Fibroblast of lung (primary cell): ENCODE measurements around the gene ST6GAL1. TPM values are rescaled to one million over a fixed set of nuclear protein-coding genes. Genes with fewer than 3 reads are reported as not detected.

Source experiments
- DNase-seq, 2 donors: peaks; one replicate each; pipeline versions ENCODE4 v3.0.0 to v3.0.0-alpha.2; 2010; ENCODE audit warnings: low read depth in 2 of 2
- H2AFZ ChIP-seq: 2 replicates; pipeline ENCODE4 v1.5.1; 2012; ENCODE audit warnings: low read length, control low read depth, inconsistent platforms
- H3K27ac ChIP-seq: 2 replicates; pipeline ENCODE4 v1.5.1; 2011; ENCODE audit warnings: low read length, control low read depth; ENCODE audit not compliant: insufficient read depth
- H3K27me3 ChIP-seq: 2 replicates; pipeline ENCODE4 v1.5.1; 2011; ENCODE audit warnings: mild to moderate bottlenecking, low read length; ENCODE audit not compliant: control insufficient read depth, insufficient read depth
- H3K36me3 ChIP-seq: 2 replicates; pipeline ENCODE4 v1.5.1; 2011; ENCODE audit warnings: low read length; ENCODE audit not compliant: control insufficient read depth, insufficient read depth
- H3K4me1 ChIP-seq: 2 replicates; pipeline ENCODE4 v1.5.1; 2011; ENCODE audit warnings: low read length; ENCODE audit not compliant: control insufficient read depth, insufficient read depth; ENCODE audit errors: extremely low read depth
- H3K4me2 ChIP-seq: 2 replicates; pipeline ENCODE4 v1.5.1; 2011; ENCODE audit warnings: low read length, control low read depth; ENCODE audit not compliant: insufficient read depth; ENCODE audit errors: extremely low read depth
- H3K4me3 ChIP-seq, 4 experiments: fragments of 200-600 bp in 1 of 4; sonication (generic) in 1 of 4; replicated peaks in 1 of 4; 2 replicates each; pipeline ENCODE4 v1.5.1; 2011 to 2016; ENCODE audit warnings: low read length in 4 of 4, low read depth in 3 of 4, mild to moderate bottlenecking in 3 of 4, control low read depth in 2 of 4, inconsistent platforms in 1 of 4, mixed read lengths in 1 of 4; ENCODE audit not compliant: insufficient read depth in 1 of 4; ENCODE audit errors: control extremely low read depth in 1 of 4
- H3K79me2 ChIP-seq: 2 replicates; pipeline ENCODE4 v1.5.1; 2012; ENCODE audit warnings: mild to moderate bottlenecking, low read length, inconsistent platforms; ENCODE audit not compliant: control insufficient read depth, insufficient read depth
- H3K9ac ChIP-seq: 2 replicates; pipeline ENCODE4 v1.5.1; 2011; ENCODE audit warnings: mild to moderate bottlenecking, low read length, control low read depth; ENCODE audit not compliant: insufficient read depth
- H3K9me3 ChIP-seq: 2 replicates; pipeline ENCODE4 v1.5.1; 2012; ENCODE audit warnings: low read depth, low read length; ENCODE audit not compliant: control insufficient read depth, insufficient read depth
- H4K20me1 ChIP-seq: 2 replicates; pipeline ENCODE4 v1.5.1; 2011; ENCODE audit warnings: low read length; ENCODE audit not compliant: control insufficient read depth, insufficient read depth; ENCODE audit errors: extremely low read depth
- EZH2 ChIP-seq: IDR thresholded peaks from 2 replicates; pipeline ENCODE4 v1.5.1; 2012; ENCODE audit warnings: low read length, control low read depth, mild to moderate bottlenecking; ENCODE audit errors: missing control alignments
- polyA plus RNA-seq, 2 donors: library from polyadenylated mRNA; depleted of rRNA in 1 of 2; stranded (reverse) in 1 of 2; unstranded in 1 of 2; fragments of >200 nt; gene quantifications; 2 replicates each; pipeline ENCODE4 v1.2.1, GENCODE V29; 2011 to 2012; ENCODE audit warnings: missing spikeins in 1 of 2
- total RNA-seq: library from RNA; depleted of rRNA; stranded (reverse); fragments of >200 nt; gene quantifications from 2 replicates; pipeline ENCODE4 v1.2.1, GENCODE V29; 2014
- TF ChIP-seq, protein P1 (sequence below), 2 donors: IDR thresholded peaks in 1 of 2; conservative IDR thresholded peaks in 1 of 2; 1 replicate in 1 of 2; 2 replicates in 1 of 2; pipeline ENCODE4 v1.5.1; 2011 to 2012; ENCODE audit warnings: low read length in 2 of 2, control low read depth in 1 of 2, inconsistent platforms in 1 of 2, low read depth in 1 of 2, mild to moderate bottlenecking in 1 of 2

Gene ST6GAL1
- total and polyA plus RNA-seq, 2 donors (not counting 1 experiment from before 2014, with no cell fraction given): 0.83 to 1.00 TPM

DNA sequence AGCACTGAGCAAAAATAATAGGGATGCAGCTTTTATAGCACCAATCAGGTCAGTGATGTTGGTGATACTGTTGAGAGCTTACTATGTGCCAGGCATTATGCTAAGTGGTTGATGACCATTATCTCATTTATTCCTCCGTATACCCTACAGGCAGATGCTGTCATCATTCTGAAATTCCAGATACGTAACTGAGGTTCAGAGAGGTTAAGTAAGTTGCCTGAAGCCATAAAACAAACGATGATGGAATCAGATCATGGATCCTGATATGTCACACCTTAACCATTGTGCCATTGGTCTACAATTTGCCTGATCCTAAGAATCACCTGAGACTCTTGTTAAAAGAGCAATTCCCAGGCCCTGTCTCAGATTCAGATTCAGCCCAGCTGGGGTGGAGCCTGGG lies 49.5 kb downstream of the ST6GAL1 start:
- Histone ChIP-seq H3K4me1 (no peaks in the 10 kb centered on the region), H3K4me3 (no peak overlapping the region), H3K27ac (no peak overlapping the region), H3K9ac (no peak overlapping the region), H3K4me2 (no peak overlapping the region), H4K20me1 (no peaks in the 10 kb centered on the region), H3K27me3 (no peaks in the 10 kb centered on the region), H2AFZ (no peak overlapping the region), H3K79me2 (no peaks in the 10 kb centered on the region), H3K36me3 (no peaks in the 10 kb centered on the region), H3K9me3 (no peaks in the 10 kb centered on the region)
- TF ChIP-seq, protein P1, sequence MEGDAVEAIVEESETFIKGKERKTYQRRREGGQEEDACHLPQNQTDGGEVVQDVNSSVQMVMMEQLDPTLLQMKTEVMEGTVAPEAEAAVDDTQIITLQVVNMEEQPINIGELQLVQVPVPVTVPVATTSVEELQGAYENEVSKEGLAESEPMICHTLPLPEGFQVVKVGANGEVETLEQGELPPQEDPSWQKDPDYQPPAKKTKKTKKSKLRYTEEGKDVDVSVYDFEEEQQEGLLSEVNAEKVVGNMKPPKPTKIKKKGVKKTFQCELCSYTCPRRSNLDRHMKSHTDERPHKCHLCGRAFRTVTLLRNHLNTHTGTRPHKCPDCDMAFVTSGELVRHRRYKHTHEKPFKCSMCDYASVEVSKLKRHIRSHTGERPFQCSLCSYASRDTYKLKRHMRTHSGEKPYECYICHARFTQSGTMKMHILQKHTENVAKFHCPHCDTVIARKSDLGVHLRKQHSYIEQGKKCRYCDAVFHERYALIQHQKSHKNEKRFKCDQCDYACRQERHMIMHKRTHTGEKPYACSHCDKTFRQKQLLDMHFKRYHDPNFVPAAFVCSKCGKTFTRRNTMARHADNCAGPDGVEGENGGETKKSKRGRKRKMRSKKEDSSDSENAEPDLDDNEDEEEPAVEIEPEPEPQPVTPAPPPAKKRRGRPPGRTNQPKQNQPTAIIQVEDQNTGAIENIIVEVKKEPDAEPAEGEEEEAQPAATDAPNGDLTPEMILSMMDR (conservative IDR thresholded peaks at IDR 0.05 in 1 of 2, IDR thresholded peaks at IDR 0.05 in 1 of 2; ENCODE audit: low read depth in 1 of 2, low read length in 2 of 2): no peak
- TF ChIP-seq EZH2: no peak
- peak in 1 of 2 donors; percentile 15 for DNase-seq

DNA sequence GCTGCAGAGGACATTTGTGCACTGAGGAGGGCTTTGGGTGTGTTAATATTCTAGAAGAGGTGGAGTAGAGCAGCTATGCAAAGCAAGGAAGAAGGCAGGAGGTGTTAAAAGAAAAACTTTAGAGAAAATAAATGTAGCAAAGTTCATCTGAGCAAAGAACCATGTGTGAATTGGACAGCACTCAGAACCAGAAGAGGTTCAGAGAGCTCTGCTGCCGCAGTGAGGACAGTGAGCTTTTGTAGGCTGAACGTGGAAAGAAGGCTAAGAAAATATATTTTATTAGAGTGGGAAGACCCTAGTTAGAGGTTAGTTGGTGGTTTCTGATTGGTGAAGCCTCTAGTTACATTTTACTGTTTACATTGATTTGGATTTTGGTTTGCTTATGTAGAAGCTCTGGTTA lies 50.7 kb downstream of the ST6GAL1 start:
- Histone ChIP-seq H3K4me3 (no peak overlapping the region), H4K20me1 (no peaks in the 10 kb centered on the region), H3K27ac (no peak overlapping the region), H3K9me3 (no peaks in the 10 kb centered on the region), H3K27me3 (no peaks in the 10 kb centered on the region), H3K36me3 (no peaks in the 10 kb centered on the region), H3K79me2 (no peaks in the 10 kb centered on the region), H3K4me1 (no peaks in the 10 kb centered on the region), H2AFZ (no peak overlapping the region), H3K4me2 (no peak overlapping the region), H3K9ac (no peak overlapping the region)
- TF ChIP-seq, protein P1 (conservative IDR thresholded peaks at IDR 0.05 in 1 of 2, IDR thresholded peaks at IDR 0.05 in 1 of 2; ENCODE audit: low read depth in 1 of 2, low read length in 2 of 2): no peak
- TF ChIP-seq EZH2: no peak
- no peak for DNase-seq

DNA sequence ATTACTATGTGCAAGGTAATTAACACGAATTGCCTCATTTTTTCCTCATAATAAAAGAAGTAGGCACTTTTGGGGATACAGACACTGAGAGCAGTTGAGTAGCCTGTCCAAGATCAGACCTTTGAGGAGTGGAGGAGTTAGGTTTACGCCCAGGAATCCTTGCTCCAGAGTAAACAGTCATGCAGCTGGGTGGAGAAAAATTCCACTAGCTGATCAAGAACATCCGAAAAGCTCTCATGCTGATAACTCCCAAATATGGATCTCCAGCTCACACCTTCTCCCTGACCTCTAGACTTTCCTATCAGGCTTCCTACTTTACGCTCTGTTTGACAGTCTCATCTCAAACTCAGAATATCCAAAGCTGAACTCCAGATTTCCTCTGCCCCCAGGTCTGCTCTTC lies 53.3 kb downstream of the ST6GAL1 start:
- H3K9ac ChIP-seq: no peak overlapping the region
- H3K4me3 ChIP-seq: no peak overlapping the region
- no peak overlapping the region for H3K27ac ChIP-seq
- H3K27me3 ChIP-seq: no peaks in the 10 kb centered on the region
- H2AFZ ChIP-seq: no peak overlapping the region
- no peak overlapping the region for H3K4me2 ChIP-seq
- no peaks in the 10 kb centered on the region for H3K79me2 ChIP-seq
- TF ChIP-seq EZH2: no peak
- TF ChIP-seq, protein P1 (conservative IDR thresholded peaks at IDR 0.05 in 1 of 2, IDR thresholded peaks at IDR 0.05 in 1 of 2; ENCODE audit: low read depth in 1 of 2, low read length in 2 of 2): no peak
- no peak for DNase-seq
- H3K9me3 ChIP-seq: no peaks in the 10 kb centered on the region
- no peaks in the 10 kb centered on the region for H3K4me1 ChIP-seq
- H3K36me3 ChIP-seq: no peaks in the 10 kb centered on the region
- H4K20me1 ChIP-seq: no peaks in the 10 kb centered on the region
